Loucy (cell line): Measurements from ENCODE around the gene RAB40B.

Experiments
- EZH2phosphoT487 ChIP-seq: fragments of 200-600 bp; IDR thresholded peaks from 2 replicates; pipeline ENCODE4 v1.6.1; 2018; ENCODE audit warnings: antibody characterized with exemption, mild to moderate bottlenecking, moderate library complexity, borderline replicate concordance
- TF ChIP-seq, protein P1 (sequence below): fragments of 200-600 bp; sonication (generic); conservative IDR thresholded peaks from 2 replicates; pipeline ENCODE4 v1.5.1; 2014; ENCODE audit warnings: mild to moderate bottlenecking, antibody characterized with exemption, low read length

GRCh38 chr17:82649501-82650261 is 48.8 kb downstream of the RAB40B start:
- TF ChIP-seq, protein P1, sequence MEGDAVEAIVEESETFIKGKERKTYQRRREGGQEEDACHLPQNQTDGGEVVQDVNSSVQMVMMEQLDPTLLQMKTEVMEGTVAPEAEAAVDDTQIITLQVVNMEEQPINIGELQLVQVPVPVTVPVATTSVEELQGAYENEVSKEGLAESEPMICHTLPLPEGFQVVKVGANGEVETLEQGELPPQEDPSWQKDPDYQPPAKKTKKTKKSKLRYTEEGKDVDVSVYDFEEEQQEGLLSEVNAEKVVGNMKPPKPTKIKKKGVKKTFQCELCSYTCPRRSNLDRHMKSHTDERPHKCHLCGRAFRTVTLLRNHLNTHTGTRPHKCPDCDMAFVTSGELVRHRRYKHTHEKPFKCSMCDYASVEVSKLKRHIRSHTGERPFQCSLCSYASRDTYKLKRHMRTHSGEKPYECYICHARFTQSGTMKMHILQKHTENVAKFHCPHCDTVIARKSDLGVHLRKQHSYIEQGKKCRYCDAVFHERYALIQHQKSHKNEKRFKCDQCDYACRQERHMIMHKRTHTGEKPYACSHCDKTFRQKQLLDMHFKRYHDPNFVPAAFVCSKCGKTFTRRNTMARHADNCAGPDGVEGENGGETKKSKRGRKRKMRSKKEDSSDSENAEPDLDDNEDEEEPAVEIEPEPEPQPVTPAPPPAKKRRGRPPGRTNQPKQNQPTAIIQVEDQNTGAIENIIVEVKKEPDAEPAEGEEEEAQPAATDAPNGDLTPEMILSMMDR: no peak
- no peak for TF ChIP-seq EZH2phosphoT487
